ENCODE measurements around the gene CACNG7.

DNA sequence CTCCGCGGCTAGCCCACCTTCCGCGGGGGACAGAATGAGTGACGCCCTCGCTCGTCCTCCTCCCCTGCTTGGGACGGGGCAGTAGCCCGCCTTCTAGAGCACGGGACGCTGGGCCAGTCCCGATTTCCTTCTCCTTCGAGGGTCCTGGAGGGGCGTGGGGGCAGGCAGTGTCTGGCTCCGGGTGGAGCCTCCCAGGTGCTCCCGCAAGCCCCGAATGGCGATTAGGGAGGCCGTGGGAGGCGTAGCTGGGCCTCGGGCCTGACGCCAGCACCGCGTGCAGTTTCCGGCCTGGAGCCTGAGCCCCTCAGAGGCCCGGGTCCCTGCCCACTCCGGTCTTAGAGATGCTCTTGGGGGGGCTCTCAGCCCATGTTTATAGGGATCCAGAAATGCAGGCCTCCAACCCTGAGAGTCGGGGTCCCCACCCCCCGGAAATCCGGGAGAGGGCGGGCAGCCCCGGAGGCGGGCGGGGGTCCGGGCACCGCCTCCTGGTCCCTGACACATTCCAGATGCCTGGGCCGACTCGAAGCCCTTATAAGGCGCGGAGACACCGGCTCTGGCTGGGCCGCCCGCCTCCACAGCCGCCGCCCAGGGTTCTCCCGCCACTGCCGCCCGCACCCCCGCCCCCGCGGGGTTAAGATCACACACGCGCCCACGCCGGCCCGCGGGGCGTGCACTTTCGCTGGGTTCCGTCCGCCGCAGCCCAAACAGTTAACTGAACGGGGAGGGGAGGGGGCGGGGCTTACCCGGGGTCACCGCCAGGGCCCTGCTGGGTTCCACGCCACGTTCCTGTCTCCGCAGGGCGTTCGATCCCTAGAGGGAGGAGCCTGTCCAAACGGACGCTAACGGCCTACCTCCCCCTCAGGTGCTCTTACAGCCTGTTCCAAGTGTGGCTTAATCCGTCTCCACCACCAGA, 39.9 kb upstream of the CACNG7 start:
- TF ChIP-seq POLR2AphosphoS5 (IDR thresholded peaks at IDR 0.05) (peak; percentile 63 to 80 (median 65)), POLR2A (IDR thresholded peaks at IDR 0.05) (peak; percentile 56)
- TF ChIP-seq, protein P1, sequence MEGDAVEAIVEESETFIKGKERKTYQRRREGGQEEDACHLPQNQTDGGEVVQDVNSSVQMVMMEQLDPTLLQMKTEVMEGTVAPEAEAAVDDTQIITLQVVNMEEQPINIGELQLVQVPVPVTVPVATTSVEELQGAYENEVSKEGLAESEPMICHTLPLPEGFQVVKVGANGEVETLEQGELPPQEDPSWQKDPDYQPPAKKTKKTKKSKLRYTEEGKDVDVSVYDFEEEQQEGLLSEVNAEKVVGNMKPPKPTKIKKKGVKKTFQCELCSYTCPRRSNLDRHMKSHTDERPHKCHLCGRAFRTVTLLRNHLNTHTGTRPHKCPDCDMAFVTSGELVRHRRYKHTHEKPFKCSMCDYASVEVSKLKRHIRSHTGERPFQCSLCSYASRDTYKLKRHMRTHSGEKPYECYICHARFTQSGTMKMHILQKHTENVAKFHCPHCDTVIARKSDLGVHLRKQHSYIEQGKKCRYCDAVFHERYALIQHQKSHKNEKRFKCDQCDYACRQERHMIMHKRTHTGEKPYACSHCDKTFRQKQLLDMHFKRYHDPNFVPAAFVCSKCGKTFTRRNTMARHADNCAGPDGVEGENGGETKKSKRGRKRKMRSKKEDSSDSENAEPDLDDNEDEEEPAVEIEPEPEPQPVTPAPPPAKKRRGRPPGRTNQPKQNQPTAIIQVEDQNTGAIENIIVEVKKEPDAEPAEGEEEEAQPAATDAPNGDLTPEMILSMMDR (IDR thresholded peaks at IDR 0.05), result peak; percentile 56 to 72 (median 69)
